Epithelial cell of proximal tubule (primary cell): ENCODE results near the gene JOSD2. TPM values are rescaled to one million over a fixed set of nuclear protein-coding genes. Genes with fewer than 3 reads are reported as not detected.

ENCODE experiments used
- DNase-seq: peaks from one replicate; pipeline ENCODE4 v3.0.0-alpha.2; 2011; ENCODE audit warnings: low read depth
- H3K4me3 ChIP-seq: 2 replicates; pipeline ENCODE4 v1.5.1; 2011; ENCODE audit warnings: low read depth, mild to moderate bottlenecking, low read length
- total RNA-seq: library from RNA; depleted of rRNA; stranded (reverse); fragments of >200 nt; gene quantifications from 2 replicates; pipeline ENCODE4 v1.2.3, GENCODE V29; 2015
- TF ChIP-seq, protein P1 (sequence below): conservative IDR thresholded peaks from 2 replicates; pipeline ENCODE4 v1.5.1; 2012; ENCODE audit warnings: low read depth, mild to moderate bottlenecking, low read length

The JOSD2 gene, protein sequence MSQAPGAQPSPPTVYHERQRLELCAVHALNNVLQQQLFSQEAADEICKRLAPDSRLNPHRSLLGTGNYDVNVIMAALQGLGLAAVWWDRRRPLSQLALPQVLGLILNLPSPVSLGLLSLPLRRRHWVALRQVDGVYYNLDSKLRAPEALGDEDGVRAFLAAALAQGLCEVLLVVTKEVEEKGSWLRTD
- total RNA-seq: 16.1 and 36.4 TPM in 2 replicates

DNA sequence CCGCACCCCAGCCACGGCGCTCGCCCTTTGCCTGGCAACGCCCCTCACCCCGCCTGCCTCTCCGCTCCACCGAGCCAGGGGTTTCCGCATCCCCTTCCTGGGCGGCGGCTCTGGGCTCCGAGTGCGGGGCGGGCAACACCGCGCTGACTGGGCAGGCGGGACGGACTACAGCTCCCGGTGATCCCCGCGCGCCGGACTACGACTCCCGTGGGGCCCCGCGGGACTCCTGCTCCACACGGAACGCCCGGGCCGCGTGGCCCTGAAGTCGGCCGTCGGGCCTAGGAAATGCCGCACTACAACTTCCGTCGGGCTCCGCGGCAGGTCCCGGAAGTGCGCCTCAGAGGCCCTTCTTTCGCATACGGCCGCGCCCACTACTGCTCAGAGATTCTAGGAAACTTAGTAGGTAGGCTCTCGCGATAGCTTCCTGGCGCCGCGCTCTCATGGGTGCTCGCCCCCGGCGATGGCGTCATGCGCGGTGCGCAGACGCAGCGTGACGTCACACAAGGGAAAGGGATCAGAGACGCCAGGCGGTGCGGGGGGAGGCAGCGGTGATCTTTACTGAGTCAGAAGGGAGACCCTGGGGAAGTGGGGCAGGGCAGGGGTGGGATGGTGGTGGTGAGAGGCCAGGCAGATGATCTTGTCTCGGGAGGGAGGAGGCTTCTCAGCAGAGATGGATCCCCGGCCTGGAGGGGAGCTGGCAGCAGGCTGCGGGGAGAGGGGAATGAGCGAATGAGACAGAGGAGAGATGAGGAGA is at the start of gene JOSD2:
Gene JOSD2 (minus strand): TSS at position 123 of the 754 bp plus-strand sequence. CDS start 760 bp downstream, outside the sequence.
- TF ChIP-seq, protein P1, sequence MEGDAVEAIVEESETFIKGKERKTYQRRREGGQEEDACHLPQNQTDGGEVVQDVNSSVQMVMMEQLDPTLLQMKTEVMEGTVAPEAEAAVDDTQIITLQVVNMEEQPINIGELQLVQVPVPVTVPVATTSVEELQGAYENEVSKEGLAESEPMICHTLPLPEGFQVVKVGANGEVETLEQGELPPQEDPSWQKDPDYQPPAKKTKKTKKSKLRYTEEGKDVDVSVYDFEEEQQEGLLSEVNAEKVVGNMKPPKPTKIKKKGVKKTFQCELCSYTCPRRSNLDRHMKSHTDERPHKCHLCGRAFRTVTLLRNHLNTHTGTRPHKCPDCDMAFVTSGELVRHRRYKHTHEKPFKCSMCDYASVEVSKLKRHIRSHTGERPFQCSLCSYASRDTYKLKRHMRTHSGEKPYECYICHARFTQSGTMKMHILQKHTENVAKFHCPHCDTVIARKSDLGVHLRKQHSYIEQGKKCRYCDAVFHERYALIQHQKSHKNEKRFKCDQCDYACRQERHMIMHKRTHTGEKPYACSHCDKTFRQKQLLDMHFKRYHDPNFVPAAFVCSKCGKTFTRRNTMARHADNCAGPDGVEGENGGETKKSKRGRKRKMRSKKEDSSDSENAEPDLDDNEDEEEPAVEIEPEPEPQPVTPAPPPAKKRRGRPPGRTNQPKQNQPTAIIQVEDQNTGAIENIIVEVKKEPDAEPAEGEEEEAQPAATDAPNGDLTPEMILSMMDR: no peak
- peak; percentile 83 for DNase-seq

DNA sequence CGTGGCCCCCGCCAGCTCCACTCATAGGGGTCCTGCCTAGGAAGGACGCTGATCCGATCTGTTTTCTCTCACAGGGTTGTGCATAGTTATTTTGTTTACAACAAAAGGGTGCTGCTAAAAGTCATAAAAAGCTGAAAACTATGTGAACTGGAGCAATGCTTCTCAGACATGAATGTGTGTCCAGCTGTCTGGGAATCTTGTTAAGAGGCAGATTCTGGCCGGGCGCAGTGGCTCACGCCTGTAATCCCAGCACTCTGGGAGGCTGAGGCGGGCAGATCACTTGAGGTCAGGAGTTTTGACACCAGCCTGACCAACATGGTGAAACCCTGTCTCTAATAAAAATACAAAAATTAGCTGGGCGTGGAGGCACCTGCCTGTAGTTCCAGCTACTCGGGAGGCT is 48.6 kb upstream of the JOSD2 start:
- TF ChIP-seq, protein P1: no peak
- DNase-seq: no peak
- no peak overlapping the region for H3K4me3 ChIP-seq

More for the DNA sequence above, at the start of gene JOSD2:
- peak within 1 kb of the TSS; percentile 97 for H3K4me3 ChIP-seq

GRCh38 chr19:50558449-50558848 is 47.5 kb upstream of the JOSD2 start:
- TF ChIP-seq, protein P1: no peak
- no peak overlapping the region for H3K4me3 ChIP-seq
- DNase-seq: no peak

GRCh38 chr19:50558039-50558438 is 47.0 kb upstream of the JOSD2 start:
- DNase-seq: no peak
- H3K4me3 ChIP-seq: no peak overlapping the region
- TF ChIP-seq, protein P1: no peak

- H3K4me3 ChIP-seq: no peak overlapping the region
- no peak for DNase-seq
- TF ChIP-seq, protein P1: no peak
Observed at GRCh38 chr19:50557009-50557613, 46.1 kb upstream of the JOSD2 start.

- peak overlapping the region; percentile 55 for H3K4me3 ChIP-seq
- TF ChIP-seq, protein P1: peak; percentile 85
- no peak for DNase-seq
Observed at GRCh38 chr19:50556282-50557008, 45.5 kb upstream of the JOSD2 start.
